ENCODE results near the gene TRMT112.

The TRMT112 gene

GRCh38 chr11:64298966-64299846 is 18.2 kb downstream of the TRMT112 start:
- H3K4me3 ChIP-seq (ENCODE audit: low read depth, low read length) = peak overlapping the region; percentile 36
- TF ChIP-seq CTCF (conservative IDR thresholded peaks at IDR 0.05; ENCODE audit: low read depth, low read length) = no peak
- DNase-seq (ENCODE audit: low read depth) = no peak

DNA sequence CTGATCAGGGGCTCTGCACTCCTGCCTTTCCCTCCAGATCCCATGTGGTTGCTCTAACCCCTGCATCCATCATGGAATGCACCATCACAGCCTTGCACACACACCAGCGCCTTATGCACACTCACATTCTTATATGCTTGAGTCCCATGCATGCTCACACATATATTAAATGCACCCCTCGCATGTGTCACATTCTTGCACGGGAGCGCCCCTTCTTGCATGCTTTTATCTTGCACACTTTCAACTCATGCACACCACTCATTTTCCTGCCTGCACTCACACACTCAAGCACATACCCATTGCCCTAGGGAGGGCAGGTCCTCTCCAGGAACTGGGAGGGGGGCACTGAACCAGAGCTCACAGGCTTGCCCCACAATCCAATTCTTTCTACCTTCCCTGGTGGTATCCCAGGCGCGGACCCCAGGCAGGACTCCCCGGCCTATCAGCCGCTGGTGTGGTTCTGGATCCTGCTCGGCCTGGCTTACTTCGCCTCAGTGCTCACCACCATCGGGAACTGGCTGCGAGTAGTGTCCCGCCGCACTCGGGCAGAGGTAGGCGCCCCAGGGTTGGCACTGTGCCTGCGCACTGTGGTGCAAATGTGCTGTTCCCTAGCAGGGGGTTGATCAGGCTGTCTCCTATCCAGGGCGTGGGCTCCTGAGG is 19.5 kb downstream of the TRMT112 start:
- DNase-seq (ENCODE audit: low read depth) = no peak
- no peak overlapping the region for H3K4me3 ChIP-seq (ENCODE audit: low read depth, low read length)
- no peak for TF ChIP-seq CTCF (conservative IDR thresholded peaks at IDR 0.05; ENCODE audit: low read depth, low read length)

DNA sequence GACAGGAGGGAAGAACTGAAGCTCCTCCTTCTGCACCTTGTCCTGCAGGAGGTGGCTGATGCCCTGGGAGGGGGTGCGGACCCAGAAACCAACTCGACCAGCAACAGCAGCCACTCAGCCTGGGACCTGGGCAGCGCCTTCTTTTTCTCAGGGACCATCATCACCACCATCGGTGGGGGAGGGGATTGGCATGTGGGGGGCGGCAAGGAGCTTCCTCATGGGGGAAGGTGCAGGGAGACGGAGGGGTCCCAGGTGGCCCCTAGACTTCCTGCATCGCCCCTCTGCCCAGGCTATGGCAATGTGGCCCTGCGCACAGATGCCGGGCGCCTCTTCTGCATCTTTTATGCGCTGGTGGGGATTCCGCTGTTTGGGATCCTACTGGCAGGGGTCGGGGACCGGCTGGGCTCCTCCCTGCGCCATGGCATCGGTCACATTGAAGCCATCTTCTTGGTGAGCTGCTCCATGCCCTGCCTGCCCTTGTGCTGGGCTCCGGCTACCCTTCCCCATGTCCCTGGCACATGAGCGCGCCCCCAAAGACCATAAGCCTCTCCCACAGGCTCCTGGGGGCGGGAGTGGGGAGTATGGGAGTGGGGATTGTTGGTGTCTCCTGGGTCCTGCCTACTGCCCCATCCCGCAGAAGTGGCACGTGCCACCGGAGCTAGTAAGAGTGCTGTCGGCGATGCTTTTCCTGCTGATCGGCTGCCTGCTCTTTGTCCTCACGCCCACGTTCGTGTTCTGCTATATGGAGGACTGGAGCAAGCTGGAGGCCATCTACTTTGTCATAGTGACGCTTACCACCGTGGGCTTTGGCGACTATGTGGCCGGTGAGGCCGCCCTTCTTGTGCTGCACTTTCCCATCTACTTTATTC is 20.3 kb downstream of the TRMT112 start:
- H3K4me3 ChIP-seq (ENCODE audit: low read depth, low read length) = no peak overlapping the region
- TF ChIP-seq CTCF (conservative IDR thresholded peaks at IDR 0.05; ENCODE audit: low read depth, low read length) = no peak
- DNase-seq (ENCODE audit: low read depth) = no peak

- no peak for TF ChIP-seq CTCF (conservative IDR thresholded peaks at IDR 0.05; ENCODE audit: low read depth, low read length)
- DNase-seq (ENCODE audit: low read depth) = no peak
- no peak overlapping the region for H3K4me3 ChIP-seq (ENCODE audit: low read depth, low read length)
Observed at GRCh38 chr11:64296236-64296635, 21.1 kb downstream of the TRMT112 start.

DNA sequence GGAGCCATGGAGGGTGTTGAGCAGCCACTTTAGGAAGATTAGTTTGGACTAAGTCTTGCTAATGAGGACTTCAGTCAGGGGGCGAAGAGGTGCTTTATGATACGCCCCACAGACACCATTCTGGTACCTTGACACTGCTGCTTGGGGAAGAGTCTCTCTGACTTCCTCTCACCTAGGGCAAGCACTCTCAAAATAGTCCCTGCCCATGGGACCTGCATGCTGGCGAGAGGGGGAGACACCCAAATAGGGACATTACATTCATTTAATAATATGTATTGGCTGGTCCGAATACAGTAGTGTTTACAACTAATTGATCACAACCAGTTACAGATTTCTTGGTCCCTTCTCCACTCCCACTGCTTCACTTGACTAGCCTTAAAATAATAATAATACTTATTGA is 21.6 kb downstream of the TRMT112 start:
- TF ChIP-seq CTCF (conservative IDR thresholded peaks at IDR 0.05; ENCODE audit: low read depth, low read length) = no peak
- no peak for DNase-seq (ENCODE audit: low read depth)

DNA sequence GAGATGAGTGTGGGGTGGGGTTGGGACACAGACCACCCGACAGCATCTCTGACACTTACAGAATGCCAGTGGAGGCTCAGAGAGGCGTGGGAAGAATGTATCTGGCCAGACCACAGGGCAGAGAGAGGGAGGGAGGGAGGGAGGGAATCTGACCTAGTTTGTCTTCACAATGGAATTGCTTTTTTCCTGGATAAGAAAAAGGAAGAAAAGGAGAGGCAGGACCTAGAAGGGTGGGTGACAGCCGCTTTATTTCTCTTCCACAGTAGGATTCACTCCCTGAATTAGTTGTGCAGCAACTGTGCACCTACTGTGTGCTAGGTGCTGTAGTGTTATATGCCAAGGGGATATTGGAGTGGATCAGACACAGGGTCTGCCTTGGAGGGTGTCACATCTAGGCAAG is 22.6 kb downstream of the TRMT112 start:
- peak; percentile 47 for DNase-seq (ENCODE audit: low read depth)
- TF ChIP-seq CTCF (conservative IDR thresholded peaks at IDR 0.05; ENCODE audit: low read depth, low read length) = no peak
- H3K4me3 ChIP-seq (ENCODE audit: low read depth, low read length) = no peak overlapping the region

More for the DNA sequence above, 21.6 kb downstream of the TRMT112 start:
- no peak overlapping the region for H3K4me3 ChIP-seq (ENCODE audit: low read depth, low read length)

Measured in choroid plexus epithelial cell (primary cell).